K562 (cell line): Measurements from ENCODE around the gene FOXP3. TPM values are rescaled to one million over a fixed set of nuclear protein-coding genes. Genes with fewer than 3 reads are reported as not detected.

ENCODE experiments used
- ATAC-seq: fragments of 200-7000 bp; cut with Tn5 transposase; 3 replicates; pipeline ENCODE4 v1.9.1; 2020; ENCODE audit warnings: moderate library complexity
- BruUV-seq: library from RNA; stranded (reverse); fragments of 400-500 nt; replicated peaks from 2 replicates; lab custom pipeline; 2021; lab: Mats Ljungman, UMichigan
- CTCF ChIA-PET: fragments of 300-600 bp; formaldehyde crosslinking; extraction: SDS; loops from one replicate; lab custom pipeline; 2021; ENCODE audit warnings: low intra/inter-chr PET ratio; lab: Yijun Ruan, JAX
- POLR2A ChIA-PET: fragments of 300-600, 350-650 bp; sonication (Branson Sonifier 250); formaldehyde crosslinking; extraction: SDS; loops from one replicate; lab custom pipeline; 2021; ENCODE audit warnings: antibody characterized with exemption, inconsistent platforms; lab: Yijun Ruan, JAX
- DNase-seq, 4 experiments: peaks; one replicate each; pipeline versions ENCODE4 v3.0.0 to v3.0.0-alpha.2; 2011 to 2018; ENCODE audit warnings: low spot score in 3 of 4, mixed read lengths in 3 of 4; ENCODE audit errors: extremely low read depth in 1 of 4
- FAIRE-seq: peaks from 2 replicates; lab custom pipeline; 2011; peaks lifted over from hg19 to GRCh38; lab: Jason Lieb, UNC
- H2AFZ ChIP-seq: 2 replicates; pipeline ENCODE4 v1.6.0; 2011; ENCODE audit warnings: low read depth, low read length, control low read depth, inconsistent platforms
- H3K27ac ChIP-seq: fragments of 200-600 bp; 3 replicates; pipeline ENCODE4 v1.8.0; 2011; ENCODE audit warnings: low read depth, mild to moderate bottlenecking, control low read depth, inconsistent platforms, low read length, moderate library complexity, mixed read lengths; ENCODE audit errors: extremely low read depth
- H3K27me3 ChIP-seq, 2 experiments: fragments of 300-600 bp in 1 of 2; 2 replicates in 1 of 2; 3 replicates in 1 of 2; pipeline versions ENCODE4 v1.6.0 to v1.8.0; 2011; ENCODE audit warnings: inconsistent platforms in 2 of 2, low read length in 2 of 2, mild to moderate bottlenecking in 1 of 2, mixed read lengths in 1 of 2, moderate library complexity in 1 of 2; ENCODE audit not compliant: control insufficient read depth in 2 of 2, insufficient read depth in 2 of 2
- H3K36me3 ChIP-seq: fragments of 300-600 bp; 3 replicates; pipeline ENCODE4 v1.8.0; 2011; ENCODE audit warnings: mild to moderate bottlenecking, low read length, inconsistent platforms; ENCODE audit not compliant: control insufficient read depth, insufficient read depth
- H3K4me1 ChIP-seq, 2 experiments: fragments of 200-600 bp in 1 of 2; replicated peaks in 1 of 2; 2 replicates in 1 of 2; 3 replicates in 1 of 2; pipeline versions ENCODE4 v1.5.1 to v1.8.0; 2011; ENCODE audit warnings: inconsistent platforms in 2 of 2, low read length in 2 of 2, mild to moderate bottlenecking in 1 of 2, mixed read lengths in 1 of 2, moderate library complexity in 1 of 2; ENCODE audit not compliant: control insufficient read depth in 2 of 2, insufficient read depth in 2 of 2
- H3K4me2 ChIP-seq: 2 replicates; pipeline ENCODE4 v1.6.1; 2011; ENCODE audit warnings: low read length, control low read depth, inconsistent platforms, mixed read lengths; ENCODE audit not compliant: insufficient read depth
- H3K4me3 ChIP-seq: fragments of 200-600 bp; sonication (generic), shearing (Covaris generic); 2 replicates; pipeline ENCODE4 v1.5.1; 2016; ENCODE audit warnings: control low read depth, inconsistent platforms
- H3K79me2 ChIP-seq: fragments of 200-600 bp; 3 replicates; pipeline ENCODE4 v1.8.0; 2011; ENCODE audit warnings: low read length, inconsistent platforms; ENCODE audit not compliant: control insufficient read depth, insufficient read depth
- H3K9ac ChIP-seq, 2 experiments: 2 replicates each; pipeline versions ENCODE4 v1.6.0 to v1.6.1; 2011; ENCODE audit warnings: low read depth in 2 of 2, low read length in 2 of 2, control low read depth in 1 of 2, inconsistent platforms in 1 of 2, mild to moderate bottlenecking in 1 of 2, mixed read lengths in 1 of 2; ENCODE audit not compliant: insufficient read depth in 1 of 2
- H3K9me1 ChIP-seq: one replicate; pipeline ENCODE4 v1.6.0; 2011; ENCODE audit warnings: inconsistent platforms, mild to moderate bottlenecking, low read length, moderate library complexity; ENCODE audit not compliant: control insufficient read depth, insufficient read depth
- H3K9me3 ChIP-seq: replicated peaks from 2 replicates; pipeline ENCODE4 v1.5.1; 2011; ENCODE audit warnings: low read depth, low read length, inconsistent platforms; ENCODE audit not compliant: control insufficient read depth, insufficient read depth
- H4K20me1 ChIP-seq: replicated peaks from 2 replicates; pipeline ENCODE4 v1.6.1; 2011; ENCODE audit warnings: low read length, inconsistent platforms, mixed read lengths; ENCODE audit not compliant: control insufficient read depth, insufficient read depth
- MITF ChIP-seq: IDR thresholded peaks from 2 replicates; pipeline ENCODE4 v1.6.1; 2014; ENCODE audit warnings: antibody characterized with exemption
- POLR2AphosphoS2 ChIP-seq: IDR thresholded peaks from 2 replicates; pipeline ENCODE4 v1.6.1; 2012; ENCODE audit warnings: low read length, improper control_type of control experiment
- POLR2B ChIP-seq: fragments of 450-650 bp; IDR thresholded peaks from 2 replicates; pipeline ENCODE4 v1.6.1; 2018; ENCODE audit warnings: low read depth; ENCODE audit not compliant: partially characterized antibody
- POLR2G ChIP-seq: fragments of 200-400 bp; formaldehyde crosslinking; IDR thresholded peaks from 2 replicates; pipeline ENCODE4 v1.6.1; 2017; ENCODE audit warnings: low read depth, mild to moderate bottlenecking, antibody characterized with exemption, low read length, moderate library complexity
- RBFOX2 ChIP-seq: fragments of 200-400 bp; formaldehyde crosslinking; IDR thresholded peaks from 2 replicates; pipeline ENCODE4 v1.6.1; 2017; ENCODE audit warnings: low read depth, mild to moderate bottlenecking, low read length, moderate library complexity
- RBM15 ChIP-seq: fragments of 200-400 bp; formaldehyde crosslinking; IDR thresholded peaks from 2 replicates; pipeline ENCODE4 v1.6.1; 2018; ENCODE audit warnings: mild to moderate bottlenecking, low read length, moderate library complexity; ENCODE audit not compliant: insufficient read depth
- THRA ChIP-seq: fragments of 450-650 bp; IDR thresholded peaks from 2 replicates; pipeline ENCODE4 v1.6.1; 2017; ENCODE audit warnings: mild to moderate bottlenecking, moderate library complexity
- ZNF395 ChIP-seq: fragments of 200-800 bp; sonication (Bioruptor generic); IDR thresholded peaks from 2 replicates; pipeline ENCODE4 v1.6.1; 2017; ENCODE audit warnings: missing genetic modification characterization, missing compliant biosample characterization
- WGBS: fragments of 100-300 bp; shearing (Covaris generic); methylation state at CpG from one replicate; pipeline ENCODE4 v1.1.6; 2016; ENCODE audit warnings: low coverage, mixed read lengths; ENCODE audit not compliant: insufficient coverage; ENCODE audit errors: missing lambda C conversion rate; 5-methylcytosine and 5-hydroxymethylcytosine counted together
- in situ Hi-C: fragments of 300-500 bp; cut with MboI; formaldehyde crosslinking; loops from 4 replicates; pipeline ENCODE4 v1.15.0; 2018; ENCODE audit warnings: inconsistent platforms, mixed read lengths
- intact Hi-C: fragments of 100-400 bp; cut with micrococcal nuclease; formaldehyde crosslinking; loops from 2 replicates; pipeline ENCODE4 v1.14.2; 2022
- polyA plus RNA-seq, 8 experiments: library from polyadenylated mRNA; depleted of rRNA in 4 of 8; stranded (reverse) in 5 of 8; unstranded in 3 of 8; fragments of >200 nt; fragmentation: Nextera tagmentation in 2 of 8; fragmentation: Illumina TruSeq in 1 of 8; extraction: Ambion mirVana in 2 of 8; extraction: Trizol in 1 of 8; gene quantifications; 2 replicates each; pipeline versions ENCODE4 v1.2.1 to v1.2.3, GENCODE V29; 2011 to 2014; ENCODE audit warnings: inconsistent platforms in 1 of 8, missing spikeins in 1 of 8
- total RNA-seq, 7 experiments: library from RNA; depleted of rRNA in 6 of 7; stranded (reverse); fragments of >200 nt in 6 of 7; fragmentation: Illumina TruSeq in 2 of 7; extraction: Trizol in 2 of 7; gene quantifications; 2 replicates each; pipeline versions ENCODE4 v1.2.1 to v1.2.3, GENCODE V29; 2011 to 2021; ENCODE audit warnings: low replicate concordance in 1 of 7

Gene FOXP3
- total and polyA plus RNA-seq, 9 of the 15 experiments (the other 6 are each of a cell fraction or from before 2014, with no cell fraction given) = 0.04 to 0.24 (median 0.07) TPM; not detected in 4

- TF ChIP-seq MITF (no peak), RBM15 (no peak), THRA (no peak), ZNF395 (CRISPR knock-in tag) (no peak), POLR2B (no peak)
Measured at GRCh38 chrX:49254639-49255038, 9.9 kb downstream of the FOXP3 start (continued).

- H3K27me3 ChIP-seq = no peaks in the 10 kb centered on the region
- H3K4me1 ChIP-seq = peaks cover 3 to 26% of the 10 kb centered on the region in 2 experiments; a peak in 4 of 5 replicates
- ChIA-PET POLR2A (interaction anchor here (2.4 kb wide), 1 partner anchor 8 kb away, joined by 10 read pairs; no protein-coding TSS in a partner anchor), CTCF (no interaction called here)
- H4K20me1 ChIP-seq = no peaks in the 10 kb centered on the region
- intact Hi-C loops (no loop called here), in situ Hi-C loops (no loop called here)
- H3K9me3 ChIP-seq = no peaks in the 10 kb centered on the region
- DNase-seq (no peak), ATAC-seq (no peak), FAIRE-seq (no peak)
- WGBS = 100% methylated on average over 1 of the region's 13 CpGs
- no peaks in the 10 kb centered on the region; the same call in 2 of the 3 replicates for H3K79me2 ChIP-seq
- no peak overlapping the region for H2AFZ ChIP-seq
- no peak overlapping the region for H3K4me2 ChIP-seq
- BruUV-seq = no TSS peak
- H3K36me3 ChIP-seq = peaks cover 28% of the 10 kb centered on the region; the same call in 2 of the 3 replicates
- H3K9ac ChIP-seq = peak overlapping the region in 1 of 2 experiments; percentile 9; a peak in 1 of 4 replicates
- TF ChIP-seq POLR2G (peak; percentile 45; the same call in 1 of the 2 replicates), RBFOX2 (peak; percentile 30; the same call in 1 of the 2 replicates), POLR2AphosphoS2 (no peak)
- no peaks in the 10 kb centered on the region for H3K9me1 ChIP-seq
- no peak overlapping the region for H3K4me3 ChIP-seq
- H3K27ac ChIP-seq = no peak overlapping the region
Measured at GRCh38 chrX:49251325-49251724, 13.2 kb downstream of the FOXP3 start.
